Mononuclear cell (primary cell): Measurements from ENCODE around the gene FXYD6. TPM values are rescaled to one million over a fixed set of nuclear protein-coding genes. Genes with fewer than 3 reads are reported as not detected.

Source experiments
- H3K27me3 ChIP-seq: 2 replicates; pipeline ENCODE4 v1.6.0; 2011; ENCODE audit warnings: low read length, control low read depth; ENCODE audit not compliant: insufficient read depth
- H3K4me1 ChIP-seq: 2 replicates; pipeline ENCODE4 v1.5.1; 2011; ENCODE audit warnings: mild to moderate bottlenecking, low read length, control low read depth; ENCODE audit not compliant: insufficient read depth
- H3K4me3 ChIP-seq: 2 replicates; pipeline ENCODE4 v1.5.1; 2011; ENCODE audit warnings: mild to moderate bottlenecking, low read length, moderate library complexity
- H3K9me3 ChIP-seq: 2 replicates; pipeline ENCODE4 v1.5.1; 2011; ENCODE audit warnings: low read depth, mild to moderate bottlenecking, control low read depth, low read length
- total RNA-seq: library from RNA; depleted of rRNA; stranded (reverse); fragments of >200 nt; gene quantifications from one replicate; pipeline ENCODE4 v1.2.3, GENCODE V29; 2012

The FXYD6 gene
- total RNA-seq, 1 donor: 12.1 TPM

DNA sequence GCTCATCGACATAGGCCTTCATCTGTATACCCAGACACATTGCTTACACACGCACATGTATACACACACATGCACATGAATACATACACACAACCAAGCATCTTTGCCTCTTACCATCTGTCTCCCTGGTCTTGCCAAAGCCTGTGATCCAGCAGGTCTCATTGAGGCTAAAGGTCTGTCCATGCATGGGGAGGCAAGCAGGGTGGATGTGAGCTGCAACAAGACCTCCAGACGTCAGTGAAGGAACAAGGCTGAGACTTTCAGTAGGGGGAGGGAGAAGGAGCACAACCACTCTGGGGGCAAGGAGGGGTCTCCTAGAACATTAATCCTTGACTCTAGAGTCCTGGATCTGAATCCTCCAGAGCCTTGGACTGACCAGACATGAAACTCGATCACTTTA, 29.1 kb upstream of the FXYD6 start:
- Histone ChIP-seq H3K4me3 (no peak overlapping the region), H3K9me3 (no peaks in the 10 kb centered on the region), H3K27me3 (no peaks in the 10 kb centered on the region), H3K4me1 (peaks cover 10% of the 10 kb centered on the region)

DNA sequence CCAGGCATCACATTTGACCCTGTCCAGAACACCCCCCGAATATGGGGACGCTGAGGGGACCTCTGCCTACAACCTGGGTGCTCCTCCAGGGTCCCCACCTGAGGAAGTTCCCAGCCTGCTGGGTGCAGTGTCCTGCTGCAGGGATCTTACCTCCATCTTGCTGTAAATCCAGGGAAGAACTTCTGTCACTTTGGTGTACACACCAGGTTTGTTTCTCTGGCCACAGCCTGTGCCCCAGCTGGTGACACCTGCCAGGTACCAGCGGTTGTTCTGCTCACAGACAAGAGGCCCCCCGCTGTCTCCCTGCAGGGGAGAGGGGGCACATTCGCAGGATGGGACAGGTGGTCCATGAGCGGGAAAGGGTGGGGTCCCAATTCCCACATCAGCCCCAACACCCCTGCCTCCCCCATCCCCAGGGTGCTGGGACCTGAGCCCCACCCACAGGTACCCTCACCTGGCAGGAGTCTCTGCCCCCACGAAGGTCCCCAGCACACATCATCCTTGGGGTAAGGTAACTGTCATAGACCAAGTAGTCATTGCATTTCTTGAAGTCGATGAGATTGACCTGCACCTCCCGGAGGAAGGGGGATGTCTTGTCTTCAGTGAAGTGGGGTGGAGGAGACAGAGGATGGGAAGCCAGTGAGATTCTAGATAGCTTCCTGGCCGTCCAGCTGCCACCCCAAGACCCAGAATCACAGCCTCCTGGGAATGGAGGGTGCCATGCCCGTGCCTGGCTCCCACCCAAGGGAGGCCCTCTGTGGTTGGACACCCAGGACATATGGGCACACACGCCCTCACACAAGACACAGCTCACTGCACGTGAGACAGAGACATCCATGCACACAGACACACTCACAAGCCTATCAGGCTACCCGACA, 27.3 kb upstream of the FXYD6 start:
- Histone ChIP-seq H3K4me1 (peaks cover 22% of the 10 kb centered on the region), H3K9me3 (no peaks in the 10 kb centered on the region), H3K27me3 (no peaks in the 10 kb centered on the region), H3K4me3 (no peak overlapping the region)

DNA sequence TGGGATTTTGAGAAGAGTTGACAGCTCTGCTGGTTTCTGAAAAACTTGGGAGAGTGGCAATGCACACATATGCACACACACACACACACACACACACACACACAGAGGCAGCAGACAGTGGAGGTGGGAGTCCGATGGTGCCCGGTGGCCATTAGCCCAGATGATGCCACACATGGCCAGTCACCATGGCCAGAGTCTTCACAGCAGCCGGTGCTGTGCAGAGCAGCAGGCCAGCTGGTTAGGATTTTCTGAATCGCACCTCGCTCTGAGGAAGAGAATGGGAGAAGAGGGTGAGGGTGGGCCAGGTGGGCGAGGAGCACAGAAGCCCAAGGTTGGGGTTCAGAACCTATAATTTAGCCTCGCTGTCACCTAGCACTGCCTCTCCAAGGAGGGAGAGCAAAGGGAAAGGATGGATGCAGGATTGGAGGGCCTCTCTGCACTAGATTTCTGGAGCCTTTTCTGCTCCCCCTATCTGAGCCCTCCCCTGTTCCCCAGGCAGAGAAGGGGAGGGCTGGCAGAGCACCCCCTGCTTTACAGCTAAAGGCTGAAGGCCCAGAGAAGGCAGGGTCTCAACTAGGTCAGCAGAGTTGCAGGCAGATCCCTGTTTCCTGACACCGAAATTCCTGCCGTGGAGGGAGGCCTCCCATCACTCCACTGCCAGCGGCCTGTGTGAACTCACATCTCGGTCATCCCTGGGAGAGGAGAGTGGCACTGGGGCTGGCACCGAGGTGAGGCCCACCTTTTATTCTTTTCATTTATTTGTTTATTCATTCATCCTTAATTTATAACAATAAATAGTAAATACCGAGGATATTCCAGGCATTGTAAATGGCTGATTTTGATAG, 25.8 kb upstream of the FXYD6 start:
- Histone ChIP-seq H3K4me3 (no peak overlapping the region), H3K9me3 (no peaks in the 10 kb centered on the region), H3K27me3 (no peaks in the 10 kb centered on the region), H3K4me1 (peaks cover 15% of the 10 kb centered on the region)

DNA sequence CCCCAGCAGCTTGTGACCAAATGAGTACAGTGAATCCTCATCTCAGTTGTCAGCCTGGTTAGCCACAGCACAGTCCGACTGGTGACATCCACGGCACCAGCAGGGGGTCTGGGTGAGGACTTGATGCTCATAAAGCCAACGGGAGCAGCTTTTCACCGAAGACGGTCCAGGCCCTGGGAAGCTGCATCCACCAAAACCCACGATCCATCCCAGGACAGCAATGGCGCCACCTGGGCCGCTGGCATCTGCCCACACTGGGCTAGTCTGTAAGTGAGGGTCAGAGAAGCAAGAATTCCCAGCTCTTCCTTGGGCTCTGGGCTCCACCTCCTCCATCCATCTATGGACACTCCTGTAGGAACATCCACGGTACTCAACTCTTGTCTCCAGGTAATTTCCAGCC, 25.1 kb upstream of the FXYD6 start:
- no peak overlapping the region for H3K4me3 ChIP-seq

DNA sequence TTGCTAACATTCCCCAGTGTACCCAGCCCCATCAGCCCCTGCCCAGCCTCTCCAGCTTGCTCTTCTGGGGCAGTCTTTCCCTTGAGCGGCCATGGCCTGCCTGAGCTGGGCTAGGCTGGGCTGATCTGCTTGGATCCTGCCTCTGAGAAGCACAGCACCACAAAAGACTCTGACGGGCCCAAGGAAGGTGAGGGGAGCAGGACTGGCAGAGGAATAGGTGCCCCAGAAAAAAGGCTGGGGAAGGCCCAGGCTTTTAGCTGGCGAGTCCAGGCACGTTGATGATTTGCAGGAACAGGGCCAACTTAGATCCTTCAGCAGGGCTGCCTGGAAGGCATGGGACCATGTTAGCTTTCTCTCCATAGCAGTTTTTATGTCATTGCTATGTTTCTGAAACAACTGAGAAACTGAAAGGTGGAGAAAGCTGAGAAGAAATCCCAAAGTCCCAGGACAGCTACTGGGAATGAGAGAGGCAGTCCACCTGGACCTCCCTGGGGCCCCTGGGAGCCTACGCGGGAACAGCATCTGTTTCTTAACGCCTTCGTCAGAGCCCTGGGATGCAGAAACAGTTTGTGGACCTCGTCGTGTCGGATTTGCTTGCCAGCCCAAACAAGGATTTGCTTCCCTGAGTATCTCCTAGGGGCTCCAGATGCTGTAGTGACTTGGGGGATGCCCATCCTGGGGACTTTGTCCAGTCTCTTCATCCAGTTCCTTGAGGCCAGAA, 24.4 kb upstream of the FXYD6 start:
- H3K4me3 ChIP-seq: no peak overlapping the region
- no peaks in the 10 kb centered on the region for H3K27me3 ChIP-seq
- peaks cover 15% of the 10 kb centered on the region for H3K4me1 ChIP-seq
- H3K9me3 ChIP-seq: no peaks in the 10 kb centered on the region

More for the DNA sequence above, 25.1 kb upstream of the FXYD6 start:
- no peaks in the 10 kb centered on the region for H3K27me3 ChIP-seq
- H3K4me1 ChIP-seq: peaks cover 15% of the 10 kb centered on the region
- no peaks in the 10 kb centered on the region for H3K9me3 ChIP-seq

DNA sequence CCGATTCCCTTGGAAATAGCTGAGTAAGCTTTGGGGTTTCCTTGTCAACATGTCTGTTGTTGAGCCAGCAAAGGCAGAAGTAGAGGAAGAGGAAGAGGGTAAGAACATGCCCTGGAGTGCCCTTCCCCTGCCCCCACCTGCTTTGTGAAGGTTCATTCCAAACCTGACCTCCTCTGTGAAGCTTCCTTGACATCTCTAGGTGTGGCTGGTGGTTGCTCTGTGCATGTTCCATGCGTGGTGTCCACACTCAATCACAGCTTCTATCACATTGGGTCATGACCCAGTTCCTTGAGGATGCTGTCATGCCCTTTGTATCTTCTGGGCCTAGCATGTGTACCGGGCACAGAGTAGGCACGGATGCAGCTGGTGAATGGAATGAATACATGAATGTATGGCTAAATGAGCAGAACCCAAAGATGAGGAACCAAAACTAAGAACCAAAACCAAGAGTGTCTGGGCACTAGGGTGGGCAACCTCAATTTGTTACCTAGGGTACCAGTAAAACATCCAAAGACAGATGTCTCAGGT, 23.7 kb upstream of the FXYD6 start:
- Histone ChIP-seq H3K9me3 (no peaks in the 10 kb centered on the region), H3K27me3 (no peaks in the 10 kb centered on the region), H3K4me3 (no peak overlapping the region), H3K4me1 (peaks cover 15% of the 10 kb centered on the region)

DNA sequence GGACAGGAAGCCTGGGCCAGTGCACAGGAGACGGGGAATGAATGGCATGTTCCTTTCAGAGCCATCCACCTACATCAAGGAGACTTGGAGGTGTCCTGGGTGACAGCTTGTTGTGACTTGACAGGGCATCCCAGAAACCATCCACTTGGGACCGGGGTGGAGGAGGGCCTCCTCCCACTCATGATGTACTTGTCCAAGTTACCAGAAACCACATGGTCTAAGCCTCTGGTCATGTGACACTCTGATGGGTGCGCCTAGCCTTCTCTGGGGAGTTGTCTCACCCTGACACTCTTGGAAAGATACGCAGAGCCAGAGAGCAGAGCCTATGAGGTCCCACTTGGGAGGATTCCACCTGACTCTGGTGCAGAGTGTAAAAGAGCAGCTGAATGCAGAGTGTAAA, 21.6 kb upstream of the FXYD6 start:
- peaks cover 9% of the 10 kb centered on the region for H3K27me3 ChIP-seq
- no peaks in the 10 kb centered on the region for H3K9me3 ChIP-seq
- H3K4me1 ChIP-seq: peaks cover 15% of the 10 kb centered on the region
- no peak overlapping the region for H3K4me3 ChIP-seq

DNA sequence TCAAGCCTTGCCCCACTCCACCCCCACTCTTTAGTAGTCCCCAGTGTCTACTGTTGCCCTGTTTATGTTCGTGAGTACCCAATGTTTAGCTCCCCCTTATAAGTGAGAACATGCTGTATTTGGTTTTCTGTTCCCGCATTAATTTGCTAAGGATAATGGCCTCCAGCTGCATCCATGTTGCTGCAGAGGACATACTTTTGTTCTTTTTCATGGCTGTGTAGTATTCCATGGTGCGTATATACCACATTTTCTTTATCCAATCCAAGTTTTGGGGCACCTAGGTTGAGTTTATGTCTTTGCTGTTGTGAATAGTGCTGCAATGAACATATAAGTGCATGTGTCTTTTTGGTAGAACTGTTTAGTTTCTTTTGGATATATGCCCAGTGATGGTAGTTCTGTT, 16.2 kb upstream of the FXYD6 start:
- H3K4me3 ChIP-seq: no peak overlapping the region
- H3K9me3 ChIP-seq: no peaks in the 10 kb centered on the region
- H3K27me3 ChIP-seq: peaks cover 9% of the 10 kb centered on the region
- no peaks in the 10 kb centered on the region for H3K4me1 ChIP-seq

DNA sequence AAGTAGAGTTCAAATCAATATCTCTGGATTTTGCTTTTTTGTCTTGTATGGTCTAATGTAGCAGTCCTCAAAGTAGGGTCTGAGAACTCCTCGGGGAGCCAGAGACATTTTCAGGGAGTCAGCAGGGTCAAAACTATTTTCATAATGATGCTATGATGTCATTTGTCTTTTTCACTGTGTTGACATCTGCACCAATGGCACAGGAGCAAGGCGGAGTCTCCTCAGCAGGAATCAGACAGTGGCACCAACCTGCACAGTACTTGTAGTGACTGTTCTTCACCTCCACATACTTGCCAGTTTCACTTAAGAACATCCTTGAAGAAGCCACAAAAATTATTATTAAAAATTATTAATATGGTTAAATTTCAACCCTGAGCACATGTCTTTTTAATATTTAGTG, 14.9 kb upstream of the FXYD6 start:
- Histone ChIP-seq H3K27me3 (peaks cover 9% of the 10 kb centered on the region), H3K9me3 (no peaks in the 10 kb centered on the region), H3K4me3 (no peak overlapping the region), H3K4me1 (no peaks in the 10 kb centered on the region)

DNA sequence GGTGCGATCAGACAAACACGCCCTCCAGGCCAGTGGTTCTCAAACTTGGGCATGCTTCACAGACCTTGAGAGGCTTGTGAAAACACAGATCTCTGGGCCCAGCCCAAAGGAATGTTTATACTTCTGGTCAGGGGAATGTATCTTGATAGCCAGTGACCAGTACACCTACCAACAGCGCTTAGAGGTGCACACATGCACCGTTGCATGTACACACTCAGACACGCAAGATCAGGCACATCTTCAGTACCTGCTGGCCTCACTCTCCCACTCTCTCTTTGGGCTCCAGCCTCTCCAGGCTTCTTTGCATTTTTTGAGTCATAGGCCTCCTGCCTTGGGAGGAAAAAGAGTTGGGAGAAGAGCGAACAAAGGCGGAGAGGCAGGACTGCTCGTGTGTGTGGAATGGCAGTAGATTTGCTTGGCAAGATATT, 11.7 kb upstream of the FXYD6 start:
- Histone ChIP-seq H3K4me1 (no peaks in the 10 kb centered on the region), H3K27me3 (no peaks in the 10 kb centered on the region)

DNA sequence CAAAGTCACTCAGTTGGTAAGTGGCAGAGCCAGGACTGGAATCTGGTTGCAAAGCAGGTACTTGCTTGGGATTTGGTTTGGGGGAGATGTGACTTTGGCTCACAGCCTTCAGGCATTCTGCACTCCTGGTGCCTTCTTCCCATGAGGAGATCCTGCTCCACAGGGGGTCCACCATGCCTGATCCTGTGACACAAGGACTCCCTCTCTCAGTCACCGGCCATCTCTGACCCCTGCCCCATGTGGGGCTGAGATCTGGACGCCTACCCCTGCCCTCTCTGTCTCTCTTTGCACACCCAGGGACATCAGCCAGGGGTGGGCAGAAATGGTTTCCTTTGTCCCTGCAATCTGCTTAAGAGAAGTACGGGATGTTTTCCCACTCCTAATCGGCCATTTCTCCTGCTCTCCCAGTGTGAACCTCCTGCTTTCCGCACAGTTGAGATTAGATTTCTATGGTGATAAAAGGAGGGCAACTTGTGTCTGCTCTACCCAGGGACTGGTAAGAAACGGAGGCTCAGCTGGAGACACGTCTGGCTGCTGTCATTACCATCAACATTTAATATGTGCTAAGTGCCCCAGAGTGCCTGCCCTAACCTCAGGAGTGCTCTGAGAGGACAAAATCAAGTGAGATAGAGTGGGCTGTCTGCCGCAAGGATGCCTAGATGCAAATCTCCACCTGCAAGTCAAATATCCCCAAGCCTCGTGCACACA, 11.1 kb upstream of the FXYD6 start:
- Histone ChIP-seq H3K4me3 (no peak overlapping the region), H3K9me3 (no peaks in the 10 kb centered on the region), H3K4me1 (no peaks in the 10 kb centered on the region), H3K27me3 (no peaks in the 10 kb centered on the region)

More for the DNA sequence above, 11.7 kb upstream of the FXYD6 start:
- Histone ChIP-seq H3K9me3 (no peaks in the 10 kb centered on the region), H3K4me3 (no peak overlapping the region)

DNA sequence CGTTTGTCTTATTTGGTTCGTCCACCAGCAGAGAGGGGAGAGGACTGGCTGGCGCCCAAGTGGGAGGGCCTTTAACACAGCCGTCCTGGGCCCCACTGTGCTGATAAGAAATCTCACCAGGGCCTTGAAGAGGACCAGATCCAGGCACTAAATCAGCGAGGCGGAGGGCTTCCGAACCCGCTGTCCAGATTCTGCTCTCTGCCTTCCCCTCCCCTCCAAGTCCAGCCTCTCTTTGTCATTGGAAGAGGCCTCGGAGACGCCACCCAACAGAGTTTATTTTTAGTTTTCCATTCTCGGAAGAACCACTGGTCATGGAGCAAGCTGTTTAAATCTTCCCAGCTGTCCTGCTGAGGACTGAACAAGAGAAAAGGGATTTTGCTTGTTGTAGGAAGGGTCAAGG, 9.3 kb upstream of the FXYD6 start:
- H3K27me3 ChIP-seq: peaks cover 3% of the 10 kb centered on the region
- H3K9me3 ChIP-seq: no peaks in the 10 kb centered on the region
- H3K4me3 ChIP-seq: no peak overlapping the region
- H3K4me1 ChIP-seq: no peaks in the 10 kb centered on the region

DNA sequence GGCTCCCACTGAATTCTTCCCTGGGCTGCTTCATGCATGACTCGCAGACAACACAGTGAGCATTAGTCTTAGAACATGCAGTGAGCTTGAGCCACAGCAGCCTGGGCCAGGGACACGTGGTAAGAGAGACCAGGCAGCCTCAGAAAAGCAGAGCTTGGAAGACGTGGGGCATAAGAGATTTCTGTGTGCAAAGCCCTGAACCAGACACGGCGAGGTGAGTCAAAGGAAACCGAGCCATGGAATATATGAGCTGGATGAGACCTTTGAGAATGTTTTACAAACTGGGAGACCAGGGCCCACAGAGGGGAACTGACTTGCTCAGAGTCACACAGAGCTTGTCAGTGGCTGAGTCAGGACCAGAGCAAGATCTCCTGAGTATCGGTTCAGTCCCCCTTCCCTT, 8.5 kb upstream of the FXYD6 start:
- H3K27me3 ChIP-seq: peaks cover 3% of the 10 kb centered on the region
- H3K4me1 ChIP-seq: no peaks in the 10 kb centered on the region
- H3K9me3 ChIP-seq: no peaks in the 10 kb centered on the region
- no peak overlapping the region for H3K4me3 ChIP-seq

DNA sequence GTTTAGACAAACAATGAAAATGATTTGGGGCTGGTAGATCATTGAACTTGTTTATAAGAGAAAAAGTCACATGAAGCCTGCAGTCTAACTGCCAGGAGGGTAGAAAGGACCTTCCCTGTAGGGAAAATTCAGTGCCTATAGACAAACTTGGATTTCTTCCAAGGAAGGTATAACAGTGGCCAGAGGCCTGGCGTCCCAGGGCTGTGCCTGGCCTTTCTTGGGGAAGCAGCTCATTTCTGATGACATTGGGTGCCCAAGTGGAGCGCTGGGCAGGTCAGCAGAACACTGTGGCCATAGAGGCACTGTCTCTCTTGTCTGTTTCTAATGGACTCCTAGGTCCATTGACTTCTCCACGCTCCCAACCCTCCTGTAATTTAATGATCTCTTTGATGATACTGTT, 6.6 kb upstream of the FXYD6 start:
- Histone ChIP-seq H3K27me3 (peaks cover 14% of the 10 kb centered on the region), H3K4me1 (no peaks in the 10 kb centered on the region), H3K9me3 (no peaks in the 10 kb centered on the region), H3K4me3 (no peak overlapping the region)
